ENCODE results near the gene MAGT1.
"Not testable (repeated sequence)": the region's sequence is repeated elsewhere in the genome, so short reads cannot be mapped to it uniquely, and the experiment has no call there.

MAGT1 gene

GRCh38 chrX:77894921-77895886 is at the start of gene MAGT1:
Gene MAGT1 (minus strand): TSS chrX:77895435. CDS start chrX:77895410, 25 bp downstream.
- peak; percentile 85 to 94 for DNase-seq

GRCh38 chrX:77945031-77945430 is 49.8 kb upstream of the MAGT1 start:
- not testable (repeated sequence) for DNase-seq

GRCh38 chrX:77938083-77938680 is 42.9 kb upstream of the MAGT1 start:
- DNase-seq = no peak

GRCh38 chrX:77937291-77937690 is 42.1 kb upstream of the MAGT1 start:
- DNase-seq = no peak

- DNase-seq = no peak
These were observed 41.1 kb upstream of the MAGT1 start for GRCh38 chrX:77936299-77936698.

- no peak for DNase-seq
These were observed 40.7 kb upstream of the MAGT1 start for GRCh38 chrX:77935886-77936285.

GRCh38 chrX:77930581-77930980 is 35.3 kb upstream of the MAGT1 start:
- no peak for DNase-seq

- no peak for DNase-seq
These were observed 30.5 kb upstream of the MAGT1 start for GRCh38 chrX:77925764-77926163.

- no peak for DNase-seq
These were observed 29.2 kb upstream of the MAGT1 start for GRCh38 chrX:77924320-77924859.

- DNase-seq = no peak
These were observed 27.6 kb upstream of the MAGT1 start for GRCh38 chrX:77922787-77923186.

GRCh38 chrX:77919370-77919769 is 24.1 kb upstream of the MAGT1 start:
- DNase-seq = not testable (repeated sequence)

- no peak for DNase-seq
These were observed 23.3 kb upstream of the MAGT1 start for GRCh38 chrX:77918568-77918967.

- no peak for DNase-seq
These were observed 22.2 kb upstream of the MAGT1 start for GRCh38 chrX:77917294-77917933.

- peak; percentile 82 to 88 for DNase-seq
These were observed 15.0 kb upstream of the MAGT1 start, which contains the start of gene ATP7A for GRCh38 chrX:77910108-77910840. Gene ATP7A (plus strand): TSS chrX:77910693. CDS start chrX:77971642, 60,949 bp downstream.

GRCh38 chrX:77901506-77901905 is 6.3 kb upstream of the MAGT1 start:
- DNase-seq = no peak

GRCh38 chrX:77900688-77901087 is 5.5 kb upstream of the MAGT1 start:
- no peak for DNase-seq

- DNase-seq = peak; percentile 89 to 91
These were observed 4.0 kb upstream of the MAGT1 start, which contains the start of gene COX7B for GRCh38 chrX:77899081-77899828. Gene COX7B (plus strand): TSS chrX:77899468. CDS start chrX:77899554, 86 bp downstream.

GRCh38 chrX:77893713-77894112 is 1.5 kb downstream of the MAGT1 start:
- no peak for DNase-seq

GRCh38 chrX:77892887-77893286 is 2.3 kb downstream of the MAGT1 start:
- DNase-seq = no peak

GRCh38 chrX:77881418-77881817 is 13.8 kb downstream of the MAGT1 start:
- DNase-seq = not testable (repeated sequence)

- no peak for DNase-seq
These were observed 19.9 kb downstream of the MAGT1 start for GRCh38 chrX:77875372-77875771.

GRCh38 chrX:77831544-77831943 is 63.7 kb downstream of the MAGT1 start:
- DNase-seq = not testable (repeated sequence)

Data from SHP77 (cell line).